ENCODE data around the gene BUD23.
"Not testable (repeated sequence)": the region's sequence is repeated elsewhere in the genome, so short reads cannot be mapped to it uniquely, and the experiment has no call there.

BUD23 gene

GRCh38 chr7:73702665-73703064 is 19.3 kb downstream of the BUD23 start:
- DNase-seq, result no peak

- no peak for DNase-seq
Observed at GRCh38 chr7:73703225-73703624, 19.8 kb downstream of the BUD23 start.

- peak; percentile 48 to 59 for DNase-seq
Observed at GRCh38 chr7:73703757-73704639, 20.6 kb downstream of the BUD23 start.

- DNase-seq, result no peak
Observed at GRCh38 chr7:73704640-73705550, 21.5 kb downstream of the BUD23 start.

GRCh38 chr7:73705551-73705920 is 22.1 kb downstream of the BUD23 start:
- no peak for DNase-seq

- DNase-seq, result peak; percentile 49 to 54
Observed at GRCh38 chr7:73706126-73707044, 23.0 kb downstream of the BUD23 start.

- no peak for DNase-seq
Observed at GRCh38 chr7:73707045-73707631, 23.7 kb downstream of the BUD23 start.

- no peak for DNase-seq
Observed at GRCh38 chr7:73708961-73709549, 25.7 kb downstream of the BUD23 start.

- DNase-seq, result no peak
Observed at GRCh38 chr7:73712773-73713172, 29.4 kb downstream of the BUD23 start.

GRCh38 chr7:73713319-73713718 is 29.9 kb downstream of the BUD23 start:
- not testable (repeated sequence) for DNase-seq

GRCh38 chr7:73715648-73716317 is 32.4 kb downstream of the BUD23 start:
- DNase-seq, result peak; percentile 67 to 78

GRCh38 chr7:73716318-73716890 is 33.0 kb downstream of the BUD23 start:
- no peak for DNase-seq

GRCh38 chr7:73717025-73717807 is 33.8 kb downstream of the BUD23 start:
- no peak for DNase-seq

GRCh38 chr7:73717991-73718405 is 34.6 kb downstream of the BUD23 start:
- peak; percentile 81 for DNase-seq

- peak; percentile 33 to 42 for DNase-seq
Observed at GRCh38 chr7:73718438-73718881, 35.1 kb downstream of the BUD23 start.

- DNase-seq, result peak; percentile 71 to 78
Observed at GRCh38 chr7:73718905-73719805, 35.8 kb downstream of the BUD23 start, which contains the start of gene STX1A. STX1A (minus strand) TSS chr7:73719669; CDS start chr7:73719631, 38 bp downstream.

- no peak for DNase-seq
Observed at GRCh38 chr7:73719806-73720169, 36.4 kb downstream of the BUD23 start.

- not testable (repeated sequence) for DNase-seq
Observed at GRCh38 chr7:73720443-73720842, 37.0 kb downstream of the BUD23 start.

GRCh38 chr7:73721377-73721817 is 38.0 kb downstream of the BUD23 start:
- no peak for DNase-seq

Measured in stimulated activated CD4-positive, alpha-beta T cell treated with anti-CD3 and anti-CD28 coated beads, Interleukin-2, amount 100 ng/mL, for 24 hours (primary cell).